ENCODE measurements around the gene NLGN1.

GRCh38 chr3:174206607-174207192 is 809.2 kb downstream of the NLGN1 start:
- TF ChIP-seq CTCF (IDR thresholded peaks at IDR 0.05) (no peak), SIN3A (IDR thresholded peaks at IDR 0.05; ENCODE audit: borderline replicate concordance, insufficient read depth, low read depth, low read length) (no peak), POLR2AphosphoS5 (IDR thresholded peaks at IDR 0.05; ENCODE audit: low read depth, low read length) (no peak), REST (IDR thresholded peaks at IDR 0.05; ENCODE audit: insufficient read depth in 1 of 2, low read depth in 2 of 2, low read length in 1 of 2) (no peak), TCF7L2 (IDR thresholded peaks at IDR 0.05; ENCODE audit: low read depth, low read length) (no peak)

All from Panc1 (cell line).